Smooth muscle cell (in vitro differentiated cells): ENCODE measurements around the gene KCNQ1OT1. TPM values are rescaled to one million over a fixed set of nuclear protein-coding genes. Genes with fewer than 3 reads are reported as not detected.

Experiments used
- DNase-seq: peaks from one replicate; lab custom pipeline; 2025; ENCODE audit not compliant: unreplicated experiment; lab: John Stamatoyannopoulos, UW
- H2AFZ ChIP-seq: fragments of 200-600 bp; sonication (generic); 2 replicates; pipeline ENCODE4 v1.6.0; 2016; ENCODE audit warnings: antibody characterized with exemption, low read depth, mild to moderate bottlenecking
- H3F3A ChIP-seq: fragments of 200-600 bp; sonication (generic); 2 replicates; pipeline ENCODE4 v1.6.0; 2017; ENCODE audit warnings: antibody characterized with exemption, low read depth
- H3K27ac ChIP-seq: fragments of 200-600 bp; sonication (generic); 2 replicates; pipeline ENCODE4 v1.5.1; 2016; ENCODE audit warnings: low read depth, mild to moderate bottlenecking
- H3K27me3 ChIP-seq: fragments of 200-600 bp; sonication (generic); 2 replicates; pipeline ENCODE4 v1.6.1; 2016; ENCODE audit warnings: low read depth, mild to moderate bottlenecking
- H3K36me3 ChIP-seq: fragments of 200-600 bp; sonication (generic); 2 replicates; pipeline ENCODE4 v1.5.1; 2016; ENCODE audit warnings: low read depth
- H3K4me1 ChIP-seq: fragments of 200-600 bp; sonication (generic); 2 replicates; pipeline ENCODE4 v1.5.1; 2016; ENCODE audit warnings: low read depth
- H3K4me2 ChIP-seq: fragments of 200-600 bp; sonication (generic); 2 replicates; pipeline ENCODE4 v1.6.0; 2016; ENCODE audit warnings: mild to moderate bottlenecking
- H3K4me3 ChIP-seq: fragments of 200-600 bp; sonication (generic); 2 replicates; pipeline ENCODE4 v1.5.1; 2016; ENCODE audit warnings: mild to moderate bottlenecking
- H3K79me2 ChIP-seq: fragments of 200-600 bp; sonication (generic); 2 replicates; pipeline ENCODE4 v1.6.0; 2016; ENCODE audit warnings: low read depth, mild to moderate bottlenecking
- H3K9ac ChIP-seq: fragments of 200-600 bp; sonication (generic); 2 replicates; pipeline ENCODE4 v1.6.0; 2016; ENCODE audit warnings: low read depth
- H3K9me3 ChIP-seq: fragments of 200-600 bp; sonication (generic); replicated peaks from 2 replicates; pipeline ENCODE4 v1.5.1; 2016; ENCODE audit warnings: low read depth
- H4K20me1 ChIP-seq: fragments of 200-600 bp; sonication (generic); 2 replicates; pipeline ENCODE4 v1.6.0; 2016; ENCODE audit warnings: low read depth
- CTCF ChIP-seq: fragments of 200-600 bp; sonication (generic); IDR thresholded peaks from 2 replicates; pipeline ENCODE4 v1.5.1; 2017; ENCODE audit warnings: borderline replicate concordance, mild to moderate bottlenecking, antibody characterized with exemption; ENCODE audit not compliant: insufficient read depth, poor library complexity, severe bottlenecking
- WGBS: methylation state at CpG from one replicate; pipeline ENCODE4 v1.1.7; 2016; ENCODE audit warnings: low lambda C conversion rate; 5-methylcytosine and 5-hydroxymethylcytosine counted together
- polyA plus RNA-seq: library from polyadenylated mRNA; unstranded; fragments of >200 nt; fragmentation: Nextera tagmentation; extraction: Ambion mirVana; gene quantifications from 2 replicates; pipeline ENCODE4 v1.2.1, GENCODE V29; 2016
- total RNA-seq: library from RNA; depleted of rRNA; stranded (reverse); fragments of >200 nt; gene quantifications from 2 replicates; pipeline ENCODE4 v1.2.3, GENCODE V29; 2014

Gene KCNQ1OT1
- total and polyA plus RNA-seq, 2 experiments from 2014 or later: 1.6 to 9.8 TPM

GRCh38 chr11:2691355-2691761 lies 8.4 kb downstream of the KCNQ1OT1 start:
- Histone ChIP-seq H3K4me1 (peaks cover 48% of the 10 kb centered on the region), H2AFZ (no peak overlapping the region), H4K20me1 (peaks cover 100% of the 10 kb centered on the region), H3K4me3 (no peak overlapping the region), H3K27ac (no peak overlapping the region), H3F3A (no peaks in the 10 kb centered on the region), H3K36me3 (no peaks in the 10 kb centered on the region), H3K4me2 (peak overlapping the region; percentile 30), H3K9me3 (no peaks in the 10 kb centered on the region), H3K79me2 (peaks cover 100% of the 10 kb centered on the region), H3K9ac (no peak overlapping the region), H3K27me3 (no peaks in the 10 kb centered on the region)
- no peak for DNase-seq
- 75% methylated on average over 3 of the region's 3 CpGs for WGBS
- no peak for TF ChIP-seq CTCF

GRCh38 chr11:2690596-2691354 lies 9.0 kb downstream of the KCNQ1OT1 start:
- WGBS: 76% methylated on average over 6 of the region's 6 CpGs
- H3K4me3 ChIP-seq: no peak overlapping the region
- H3K9me3 ChIP-seq: no peaks in the 10 kb centered on the region
- no peaks in the 10 kb centered on the region for H3K27me3 ChIP-seq
- H2AFZ ChIP-seq: no peak overlapping the region
- H3K36me3 ChIP-seq: no peaks in the 10 kb centered on the region
- no peak overlapping the region for H3K4me2 ChIP-seq
- peaks cover 99% of the 10 kb centered on the region for H3K79me2 ChIP-seq
- H3K4me1 ChIP-seq: peaks cover 45% of the 10 kb centered on the region
- no peak overlapping the region for H3K9ac ChIP-seq
- peaks cover 100% of the 10 kb centered on the region for H4K20me1 ChIP-seq
- no peak for TF ChIP-seq CTCF
- DNase-seq: no peak
- H3K27ac ChIP-seq: no peak overlapping the region
- no peaks in the 10 kb centered on the region for H3F3A ChIP-seq

- H3K9ac ChIP-seq: no peak overlapping the region
Measured at GRCh38 chr11:2689651-2690575, 9.9 kb downstream of the KCNQ1OT1 start.

More at GRCh38 chr11:2689651-2690575, 9.9 kb downstream of the KCNQ1OT1 start:
- no peak overlapping the region for H3K4me2 ChIP-seq
- no peak overlapping the region for H3K27ac ChIP-seq
- H3K9me3 ChIP-seq: no peaks in the 10 kb centered on the region
- no peak overlapping the region for H3K4me3 ChIP-seq
- WGBS: 83% methylated on average over 8 of the region's 8 CpGs
- no peaks in the 10 kb centered on the region for H3F3A ChIP-seq
- H3K36me3 ChIP-seq: no peaks in the 10 kb centered on the region
- no peaks in the 10 kb centered on the region for H3K27me3 ChIP-seq
- H3K79me2 ChIP-seq: peaks cover 99% of the 10 kb centered on the region
- H4K20me1 ChIP-seq: peaks cover 100% of the 10 kb centered on the region
- TF ChIP-seq CTCF: no peak
- H3K4me1 ChIP-seq: peaks cover 42% of the 10 kb centered on the region
- DNase-seq: no peak
- H2AFZ ChIP-seq: no peak overlapping the region
